HepG2 (cell line): ENCODE measurements around the gene DRC7. TPM values are rescaled to one million over a fixed set of nuclear protein-coding genes. Genes with fewer than 3 reads are reported as not detected.

Experiments
- AHDC1 ChIP-seq: sonication (generic); formaldehyde crosslinking; IDR thresholded peaks from 2 replicates; pipeline ENCODE4 v1.5.1; 2020; ENCODE audit warnings: mild to moderate bottlenecking, missing genetic modification reagents, borderline replicate concordance
- NBN ChIP-seq: fragments of 450-650 bp; conservative IDR thresholded peaks from 2 replicates; pipeline ENCODE4 v1.6.1; 2017
- NFIC ChIP-seq: IDR thresholded peaks from 2 replicates; pipeline ENCODE4 v1.6.1; 2012; ENCODE audit warnings: mild to moderate bottlenecking, low read length, inconsistent platforms
- SKI ChIP-seq: fragments of 450-650 bp; IDR thresholded peaks from one replicate; pipeline ENCODE4 v1.6.1; 2018; ENCODE audit warnings: mild to moderate bottlenecking; ENCODE audit not compliant: partially characterized antibody
- ZBTB39 ChIP-seq: sonication (generic); formaldehyde crosslinking; IDR thresholded peaks from 2 replicates; pipeline ENCODE4 v1.5.0; 2020; ENCODE audit warnings: missing genetic modification reagents
- ZNF569 ChIP-seq: sonication (generic); formaldehyde crosslinking; IDR thresholded peaks from 2 replicates; pipeline ENCODE4 v1.5.0; 2020; ENCODE audit warnings: mild to moderate bottlenecking, missing genetic modification reagents, moderate library complexity, borderline replicate concordance
- ZNF609 ChIP-seq: sonication (generic); formaldehyde crosslinking; IDR thresholded peaks from 2 replicates; pipeline ENCODE4 v1.4.0; 2020; ENCODE audit warnings: mild to moderate bottlenecking, missing genetic modification reagents, borderline replicate concordance
- ZNF781 ChIP-seq: sonication (generic); formaldehyde crosslinking; IDR thresholded peaks from 2 replicates; pipeline ENCODE4 v1.5.1; 2020; ENCODE audit warnings: borderline replicate concordance, mild to moderate bottlenecking, missing genetic modification reagents; ENCODE audit errors: not compliant biosample characterization
- polyA plus RNA-seq, 8 experiments: library from polyadenylated mRNA; depleted of rRNA in 3 of 8; stranded (reverse) in 7 of 8; unstranded in 1 of 8; fragments of >200 nt; fragmentation: Illumina TruSeq in 4 of 8; extraction: Trizol in 4 of 8; gene quantifications; 2 replicates each; pipeline versions ENCODE4 v1.2.1 to v1.2.3, GENCODE V29; 2011 to 2016; ENCODE audit warnings: low read depth in 4 of 8, missing spikeins in 1 of 8, mixed read lengths in 1 of 8; ENCODE audit not compliant: insufficient read depth in 1 of 8
- total RNA-seq, 5 experiments: library from RNA; depleted of rRNA; stranded (reverse); fragments of >200 nt; fragmentation: Illumina TruSeq; extraction: Trizol; gene quantifications; 2 replicates each; pipeline ENCODE4 v1.2.3, GENCODE V29; 2016; ENCODE audit warnings: low read depth in 1 of 5

DRC7 gene
- total and polyA plus RNA-seq, 2 of the 13 experiments (the other 11 are each of a cell fraction or from before 2014, with no cell fraction given) = 2.7 to 3.4 TPM

- TF ChIP-seq NFIC (no peak), ZNF609 (CRISPR knock-in tag) (peak; percentile 10; the same call in 1 of the 2 replicates), ZNF781 (peak; percentile 46), SKI (no peak), ZBTB39 (0 out of 2 replicates have a peak, but pooled peaks have one; percentile 10), NBN (no peak), ZNF569 (no peak), AHDC1 (CRISPR knock-in tag) (no peak)
These were observed 6.4 kb downstream of the DRC7 start (continued) for GRCh38 chr16:57700781-57701551.
